Skeletal muscle cell (primary cell): ENCODE measurements around the gene PELO.
"Not testable (repeated sequence)": the region's sequence is repeated elsewhere in the genome, so short reads cannot be mapped to it uniquely, and the experiment has no call there.

Source experiments
- DNase-seq: peaks from one replicate; pipeline ENCODE4 v3.0.0-alpha.2; 2010; ENCODE audit warnings: low read depth
- H3K4me3 ChIP-seq: 2 replicates; pipeline ENCODE4 v1.5.1; 2011; ENCODE audit warnings: low read depth, mild to moderate bottlenecking, control low read depth, low read length, moderate library complexity

PELO gene

GRCh38 chr5:52818807-52819206 lies 31.1 kb downstream of the PELO start:
- DNase-seq, H3K4me3 ChIP-seq: not testable (repeated sequence)

GRCh38 chr5:52821901-52822300 lies 34.2 kb downstream of the PELO start:
- DNase-seq = no peak
- no peak overlapping the region for H3K4me3 ChIP-seq

DNA sequence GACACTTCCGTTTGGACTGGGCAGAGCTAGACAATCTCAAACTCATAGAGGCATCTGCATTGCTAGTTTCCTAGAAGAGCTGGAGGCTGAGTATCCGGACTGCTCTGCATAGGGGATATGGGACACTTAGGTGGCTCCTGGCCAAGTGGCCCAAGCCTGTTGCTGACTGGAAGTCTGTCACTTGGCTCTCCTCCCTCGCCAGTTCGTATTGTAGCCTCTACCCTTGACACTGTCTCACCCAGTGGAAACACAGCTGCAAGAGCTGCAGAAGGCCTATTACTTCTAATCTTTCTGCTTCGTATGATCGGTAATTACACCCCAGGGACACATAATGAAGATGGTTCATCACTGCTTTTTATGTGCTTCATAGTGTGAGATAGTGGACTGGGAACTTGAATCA lies 34.7 kb downstream of the PELO start:
- no peak overlapping the region for H3K4me3 ChIP-seq
- DNase-seq = peak; percentile 65

DNA sequence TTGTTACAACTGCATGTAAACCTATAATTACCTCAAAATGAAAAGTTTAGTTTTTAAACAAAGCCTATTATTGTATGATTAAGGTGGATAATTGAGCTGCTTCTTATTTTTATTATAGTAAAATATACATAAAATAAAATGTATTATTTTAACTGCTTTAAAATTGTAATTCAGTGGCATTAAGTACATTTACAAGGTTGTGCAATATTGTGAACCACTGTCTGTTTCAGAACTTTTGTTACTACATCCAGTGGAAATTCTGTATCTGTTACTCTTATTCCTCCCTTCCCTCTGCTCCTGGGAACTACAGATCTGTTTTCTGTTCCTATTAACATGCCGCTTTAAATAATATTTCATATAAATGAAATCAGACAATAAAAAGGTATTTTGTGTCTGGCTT lies 37.1 kb downstream of the PELO start:
- no peak for DNase-seq
- H3K4me3 ChIP-seq = no peak overlapping the region

- no peak for DNase-seq
These were observed 38.1 kb downstream of the PELO start for GRCh38 chr5:52825826-52826225.

GRCh38 chr5:52827815-52828214 lies 40.1 kb downstream of the PELO start:
- H3K4me3 ChIP-seq = no peak overlapping the region
- DNase-seq = no peak

More at GRCh38 chr5:52825826-52826225, 38.1 kb downstream of the PELO start:
- no peak overlapping the region for H3K4me3 ChIP-seq

- DNase-seq = no peak
- no peak overlapping the region for H3K4me3 ChIP-seq
These were observed 41.9 kb downstream of the PELO start for GRCh38 chr5:52829664-52830063.

- no peak for DNase-seq
- H3K4me3 ChIP-seq = no peak overlapping the region
These were observed 42.9 kb downstream of the PELO start for GRCh38 chr5:52830650-52831049.

- no peak for DNase-seq
- H3K4me3 ChIP-seq = no peak overlapping the region
These were observed 44.2 kb downstream of the PELO start for GRCh38 chr5:52831786-52832511.

DNA sequence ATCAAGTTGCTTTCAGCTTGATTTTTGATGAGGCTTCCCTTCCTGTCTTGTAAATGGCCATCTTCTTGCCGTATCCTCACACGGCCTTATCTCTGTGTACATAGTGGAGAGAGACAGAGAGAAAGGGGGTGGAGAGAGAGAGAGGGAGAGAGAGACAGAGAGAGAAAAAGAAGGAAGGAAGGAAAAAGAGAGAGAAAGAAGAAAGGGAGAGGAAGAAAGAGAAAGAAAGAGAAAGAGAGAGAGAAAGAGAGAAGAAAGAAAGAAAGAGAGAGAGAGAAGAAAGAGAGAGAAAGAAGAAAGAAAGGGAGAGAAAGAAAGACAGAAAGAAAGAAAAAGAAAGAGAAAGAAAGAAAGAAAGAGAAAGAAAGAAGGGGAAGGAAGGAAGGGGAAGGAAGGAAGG lies 46.6 kb downstream of the PELO start:
- H3K4me3 ChIP-seq = no peak overlapping the region
- DNase-seq = no peak

GRCh38 chr5:52837068-52837467 lies 49.4 kb downstream of the PELO start:
- H3K4me3 ChIP-seq = no peak overlapping the region
- no peak for DNase-seq
